Measurements from ENCODE around the gene LRRC4.

Gene LRRC4

DNA sequence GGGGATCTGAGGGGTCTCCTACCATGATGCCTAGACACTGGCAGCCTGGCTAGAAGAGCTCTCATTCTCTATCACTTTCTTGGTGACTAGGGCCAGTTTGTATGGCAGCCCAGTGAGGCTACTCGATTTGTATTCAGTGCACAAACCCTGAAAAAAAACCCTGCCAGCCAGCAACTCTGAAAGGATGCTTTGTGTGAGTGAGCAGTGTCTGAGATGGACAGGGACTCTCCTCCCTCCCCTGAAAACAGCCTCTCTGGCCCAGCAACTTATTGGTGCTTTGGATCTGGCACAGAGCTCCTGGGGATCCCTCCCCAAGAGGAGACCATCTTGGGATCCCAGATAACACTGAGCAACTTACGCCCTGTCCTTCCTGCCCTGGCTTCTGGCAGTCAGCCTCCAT lies 10.8 kb upstream of the LRRC4 start:
- H3K27me3 Mint-ChIP-seq: no peaks in the 10 kb centered on the region
- H3K4me3 Mint-ChIP-seq: no peak overlapping the region
- H3K27ac Mint-ChIP-seq: no peak overlapping the region
- no peaks in the 10 kb centered on the region for H3K9me3 Mint-ChIP-seq
- H3K36me3 Mint-ChIP-seq: no peaks in the 10 kb centered on the region
- no peak for ATAC-seq
- H3K4me1 Mint-ChIP-seq: peaks cover 37% of the 10 kb centered on the region

DNA sequence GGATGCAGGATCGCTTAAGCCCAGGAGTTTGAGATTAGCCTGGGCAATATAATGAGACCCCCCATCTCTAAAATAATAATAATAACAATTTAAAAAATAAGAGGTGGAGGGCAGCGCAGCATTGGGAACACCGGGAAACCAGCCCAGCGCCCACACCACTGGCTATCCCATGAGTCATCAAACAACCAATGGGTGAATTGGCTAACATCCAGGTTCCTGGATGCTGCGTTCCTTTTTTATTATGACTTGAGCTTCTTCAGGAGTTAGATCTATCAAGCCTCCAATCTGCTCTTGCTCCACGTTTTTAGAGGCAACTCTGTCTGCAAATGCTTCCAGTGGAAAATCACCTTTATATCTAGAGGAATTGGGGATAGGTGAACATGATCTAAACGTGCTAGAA lies 10.0 kb upstream of the LRRC4 start:
- Mint-ChIP-seq H3K27me3 (no peaks in the 10 kb centered on the region), H3K9me3 (no peaks in the 10 kb centered on the region), H3K4me3 (no peak overlapping the region), H3K36me3 (no peaks in the 10 kb centered on the region), H3K4me1 (peaks cover 45% of the 10 kb centered on the region), H3K27ac (no peak overlapping the region)
- ATAC-seq: no peak

DNA sequence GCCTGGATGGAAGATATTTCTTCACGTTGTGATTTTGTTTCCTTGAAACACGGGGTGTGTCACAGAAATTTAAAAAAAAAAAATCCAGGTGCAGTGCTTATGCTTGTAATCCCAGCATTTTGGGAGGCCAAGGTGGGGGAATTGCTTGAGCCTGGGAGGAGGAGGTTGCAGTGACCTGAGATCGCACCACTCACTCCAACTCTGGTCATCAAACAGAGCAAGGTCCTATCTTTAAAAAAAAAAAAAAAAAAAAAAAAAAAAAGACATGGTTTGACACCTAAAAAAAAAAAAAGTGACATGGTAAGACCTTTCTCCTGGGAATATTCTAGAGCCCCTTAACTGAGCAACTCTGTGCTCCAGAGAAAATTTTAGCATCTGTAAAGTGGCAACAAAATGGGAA lies 9.0 kb upstream of the LRRC4 start:
- Mint-ChIP-seq H3K9me3 (no peaks in the 10 kb centered on the region), H3K27me3 (no peaks in the 10 kb centered on the region), H3K4me1 (peaks cover 48% of the 10 kb centered on the region), H3K36me3 (no peaks in the 10 kb centered on the region), H3K27ac (no peak overlapping the region), H3K4me3 (no peak overlapping the region)
- ATAC-seq: no peak

DNA sequence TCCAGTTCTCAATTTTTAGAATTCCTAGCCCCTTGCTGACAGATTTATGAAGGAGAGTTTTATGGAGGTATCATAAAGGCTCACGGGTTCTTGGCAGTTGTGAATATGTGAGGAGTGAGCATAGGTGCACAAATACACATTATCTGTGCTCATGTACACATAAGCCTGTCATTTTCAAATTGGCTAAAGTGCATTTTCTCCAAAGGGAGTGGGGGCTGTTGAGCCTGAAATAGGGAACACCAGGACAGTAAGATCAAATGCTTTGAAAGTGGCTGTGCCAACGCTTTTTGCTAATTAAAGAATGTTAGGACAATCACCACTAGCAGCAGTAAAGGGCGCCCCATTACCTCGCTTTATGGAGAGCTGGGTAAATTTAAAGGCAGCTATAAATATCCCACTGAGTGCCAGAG lies 8.3 kb upstream of the LRRC4 start:
- ATAC-seq: no peak
- Mint-ChIP-seq H3K36me3 (no peaks in the 10 kb centered on the region), H3K4me3 (no peak overlapping the region), H3K27ac (no peak overlapping the region), H3K4me1 (peaks cover 46% of the 10 kb centered on the region), H3K27me3 (no peaks in the 10 kb centered on the region), H3K9me3 (no peaks in the 10 kb centered on the region)

DNA sequence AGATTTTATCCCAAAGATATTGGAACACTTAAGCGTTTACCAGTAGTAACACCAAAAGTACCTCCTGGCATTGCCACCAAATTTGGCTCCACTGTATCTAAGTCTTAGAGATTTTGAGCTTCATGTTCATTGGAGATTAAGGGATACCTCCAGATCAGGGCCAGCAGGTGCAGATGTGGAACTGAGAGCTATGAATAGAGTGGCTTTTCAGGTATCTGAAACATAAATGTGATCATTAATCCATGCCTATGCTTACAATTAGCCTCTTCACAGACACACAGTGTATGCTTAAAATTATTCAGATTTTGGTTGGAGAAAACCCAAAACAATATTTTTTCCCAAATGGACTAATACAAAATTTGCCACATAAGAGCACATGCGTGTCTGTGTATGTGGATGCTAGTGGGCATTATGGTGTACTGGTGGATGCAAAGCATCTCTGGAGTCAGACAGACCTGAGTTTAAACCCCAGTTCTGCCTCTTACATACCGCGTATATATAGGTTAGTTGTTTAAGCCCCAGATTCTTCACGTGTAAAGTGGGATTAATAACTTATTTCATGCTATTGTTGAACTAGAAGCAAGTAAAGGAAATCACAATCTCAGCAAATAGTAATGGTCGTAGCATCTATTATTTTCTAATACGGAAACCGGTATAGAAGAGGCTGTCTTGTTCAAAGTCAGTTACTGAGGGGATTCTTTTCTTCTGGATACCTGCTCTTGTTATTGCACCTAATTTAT lies 6.8 kb upstream of the LRRC4 start:
- no peaks in the 10 kb centered on the region for H3K36me3 Mint-ChIP-seq

GRCh38 chr7:128037081-128037480 lies 5.8 kb upstream of the LRRC4 start:
- Mint-ChIP-seq H3K27ac (no peak overlapping the region), H3K4me1 (peaks cover 41% of the 10 kb centered on the region), H3K36me3 (no peaks in the 10 kb centered on the region), H3K9me3 (no peaks in the 10 kb centered on the region), H3K4me3 (no peak overlapping the region), H3K27me3 (no peaks in the 10 kb centered on the region)
- no peak for ATAC-seq

More for the DNA sequence above, 6.8 kb upstream of the LRRC4 start:
- Mint-ChIP-seq H3K27me3 (no peaks in the 10 kb centered on the region), H3K27ac (no peak overlapping the region), H3K4me3 (no peak overlapping the region), H3K4me1 (peaks cover 45% of the 10 kb centered on the region), H3K9me3 (no peaks in the 10 kb centered on the region)
- ATAC-seq: no peak

DNA sequence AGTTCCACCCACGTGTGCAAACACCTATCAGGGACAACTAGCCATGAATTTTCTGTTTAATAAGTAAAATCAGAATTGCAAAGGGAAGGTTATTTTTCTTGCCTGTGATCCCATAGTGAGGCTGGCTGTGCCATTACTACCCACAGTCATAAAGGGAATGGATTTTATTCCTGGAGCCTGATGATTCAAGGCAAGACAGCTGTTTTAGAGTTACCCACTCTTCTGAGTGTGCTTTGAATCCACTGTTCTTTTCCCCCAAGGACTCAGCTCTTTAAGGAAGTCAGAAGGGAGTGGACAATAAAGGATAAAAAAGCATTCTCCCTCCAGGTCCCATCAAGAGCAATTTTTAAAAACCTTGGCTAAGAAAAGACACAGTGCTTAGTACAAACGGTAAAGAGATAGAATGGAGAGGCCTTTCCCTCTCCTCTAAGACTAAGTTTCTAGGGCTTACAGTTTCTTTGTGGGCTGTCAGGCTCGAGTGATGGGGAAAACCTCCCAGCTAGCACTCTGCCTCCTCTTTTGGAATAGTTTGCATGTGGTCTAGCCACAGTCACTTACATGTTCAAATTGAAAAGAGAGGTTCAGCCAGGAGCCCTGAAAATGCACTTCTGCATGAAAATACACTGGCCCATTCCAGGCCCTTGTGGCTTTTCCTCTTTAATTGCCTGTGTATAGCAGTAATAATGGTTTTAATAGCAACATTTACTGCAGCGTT lies 5.1 kb upstream of the LRRC4 start:
- Mint-ChIP-seq H3K27me3 (no peaks in the 10 kb centered on the region), H3K9me3 (no peaks in the 10 kb centered on the region), H3K36me3 (no peaks in the 10 kb centered on the region), H3K4me3 (no peak overlapping the region), H3K27ac (no peak overlapping the region), H3K4me1 (peaks cover 34% of the 10 kb centered on the region)
- ATAC-seq: no peak

- Mint-ChIP-seq H3K4me3 (no peak overlapping the region), H3K27me3 (no peaks in the 10 kb centered on the region), H3K9me3 (no peaks in the 10 kb centered on the region), H3K4me1 (peaks cover 34% of the 10 kb centered on the region), H3K27ac (no peak overlapping the region), H3K36me3 (no peaks in the 10 kb centered on the region)
- ATAC-seq: no peak
These were observed 4.5 kb upstream of the LRRC4 start for GRCh38 chr7:128035712-128036111.

DNA sequence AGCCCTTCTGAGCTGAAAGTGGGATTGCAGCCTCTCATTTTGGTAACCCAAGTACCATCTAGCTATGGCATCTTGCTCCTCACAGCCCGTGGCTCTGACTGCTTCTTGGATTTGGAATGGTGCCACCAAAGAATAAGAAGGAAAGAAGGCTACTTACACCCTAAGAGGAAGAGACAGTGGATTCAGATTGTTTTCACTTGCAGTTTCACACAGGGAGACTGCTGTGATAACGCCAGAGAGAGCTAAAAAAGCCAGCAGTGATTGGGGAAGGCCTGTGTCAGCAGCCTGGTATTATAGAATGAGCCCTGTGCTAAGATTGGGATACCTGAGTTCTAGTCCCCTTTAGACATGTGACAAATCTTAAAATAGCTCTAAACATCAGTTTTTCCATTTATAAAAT lies 3.6 kb upstream of the LRRC4 start:
- H3K27ac Mint-ChIP-seq: no peak overlapping the region
- no peaks in the 10 kb centered on the region for H3K27me3 Mint-ChIP-seq
- H3K4me1 Mint-ChIP-seq: peaks cover 43% of the 10 kb centered on the region
- H3K4me3 Mint-ChIP-seq: no peak overlapping the region
- ATAC-seq: no peak
- H3K36me3 Mint-ChIP-seq: peaks cover 5% of the 10 kb centered on the region
- no peaks in the 10 kb centered on the region for H3K9me3 Mint-ChIP-seq

GRCh38 chr7:128033246-128033645 lies 2.0 kb upstream of the LRRC4 start:
- H3K27me3 Mint-ChIP-seq: no peaks in the 10 kb centered on the region
- no peak for ATAC-seq
- H3K4me3 Mint-ChIP-seq: no peak overlapping the region
- H3K27ac Mint-ChIP-seq: no peak overlapping the region
- H3K9me3 Mint-ChIP-seq: no peaks in the 10 kb centered on the region
- H3K36me3 Mint-ChIP-seq: peaks cover 20% of the 10 kb centered on the region
- H3K4me1 Mint-ChIP-seq: peaks cover 49% of the 10 kb centered on the region

DNA sequence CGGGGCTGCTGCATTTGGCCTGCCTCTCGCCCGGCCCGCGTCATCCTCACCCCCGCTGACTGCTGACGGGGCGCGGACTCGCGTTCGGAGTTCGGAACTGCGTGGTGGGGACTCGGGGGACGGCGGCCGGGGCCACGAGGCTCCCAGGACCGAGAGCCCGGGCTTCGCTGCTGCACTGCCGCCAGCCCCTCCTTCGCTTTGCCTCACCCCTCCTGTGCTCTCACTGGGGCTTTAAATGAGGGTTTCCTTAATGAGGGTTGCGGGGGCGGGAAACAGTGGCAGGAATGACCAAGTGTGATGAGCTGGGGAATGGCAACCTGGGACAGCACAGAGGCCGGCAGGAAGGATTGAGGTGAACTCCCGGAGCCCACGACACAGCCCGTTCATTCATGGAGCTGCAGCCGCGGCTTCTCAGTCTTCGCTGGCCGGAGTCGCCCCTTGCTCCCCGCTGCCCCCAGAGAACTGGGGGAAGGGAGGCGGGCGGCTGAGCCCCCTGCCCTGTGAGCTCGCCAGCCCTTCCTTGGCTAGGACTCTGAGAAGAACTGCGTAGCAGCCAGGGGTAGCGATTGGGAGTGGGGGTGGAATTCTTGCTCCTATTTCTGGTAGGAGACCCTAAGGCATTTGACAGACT lies 1.5 kb upstream of the LRRC4 start:
- Mint-ChIP-seq H3K36me3 (peaks cover 20% of the 10 kb centered on the region), H3K4me3 (no peak overlapping the region)
- ATAC-seq: peak; percentile 38

DNA sequence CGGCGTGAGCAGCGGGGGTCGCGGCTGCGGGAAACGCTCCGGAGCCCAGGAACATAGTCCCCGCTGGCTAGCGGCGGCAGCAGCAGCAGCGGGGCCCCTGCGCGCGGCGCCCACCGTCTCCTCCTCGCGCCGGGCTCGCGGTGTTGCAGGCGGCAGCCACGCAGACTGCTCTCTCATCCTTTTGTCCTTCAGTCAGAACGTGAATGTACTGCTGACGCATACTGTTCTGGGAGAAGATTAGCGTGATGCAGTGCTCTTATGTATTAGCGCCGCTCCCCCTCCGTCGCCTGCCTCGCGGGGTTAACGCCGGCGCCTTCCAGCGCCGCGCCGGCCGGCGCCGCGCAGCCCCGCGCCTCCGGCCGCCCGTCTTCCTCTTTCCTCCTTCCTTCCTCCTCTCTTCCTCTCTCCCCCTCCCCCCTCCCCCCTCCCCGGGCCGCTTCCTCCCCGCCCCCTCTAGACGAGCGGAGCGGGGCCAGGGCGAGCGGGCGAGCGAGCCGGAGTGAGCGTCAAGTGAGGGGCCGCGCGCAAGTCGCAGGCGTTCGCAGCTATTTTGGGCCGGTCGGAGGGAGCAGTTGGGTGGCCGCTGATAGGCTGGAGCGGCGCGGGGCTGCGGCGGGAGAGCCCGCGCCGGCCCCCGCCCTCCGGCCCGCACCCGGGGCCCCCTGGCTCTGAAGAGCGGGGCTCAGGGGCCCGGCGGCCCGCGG lies 816 bp upstream of the LRRC4 start:
- H3K9me3 Mint-ChIP-seq: no peaks in the 10 kb centered on the region
- H3K27ac Mint-ChIP-seq: no peak overlapping the region
- peak; percentile 79 for ATAC-seq
- peak overlapping the region; percentile 78 for H3K4me3 Mint-ChIP-seq
- peaks cover 50% of the 10 kb centered on the region for H3K4me1 Mint-ChIP-seq
- peaks cover 26% of the 10 kb centered on the region for H3K36me3 Mint-ChIP-seq
- no peaks in the 10 kb centered on the region for H3K27me3 Mint-ChIP-seq

More for the DNA sequence above, 1.5 kb upstream of the LRRC4 start:
- no peaks in the 10 kb centered on the region for H3K9me3 Mint-ChIP-seq
- no peak overlapping the region for H3K27ac Mint-ChIP-seq
- peaks cover 49% of the 10 kb centered on the region for H3K4me1 Mint-ChIP-seq
- H3K27me3 Mint-ChIP-seq: no peaks in the 10 kb centered on the region

DNA sequence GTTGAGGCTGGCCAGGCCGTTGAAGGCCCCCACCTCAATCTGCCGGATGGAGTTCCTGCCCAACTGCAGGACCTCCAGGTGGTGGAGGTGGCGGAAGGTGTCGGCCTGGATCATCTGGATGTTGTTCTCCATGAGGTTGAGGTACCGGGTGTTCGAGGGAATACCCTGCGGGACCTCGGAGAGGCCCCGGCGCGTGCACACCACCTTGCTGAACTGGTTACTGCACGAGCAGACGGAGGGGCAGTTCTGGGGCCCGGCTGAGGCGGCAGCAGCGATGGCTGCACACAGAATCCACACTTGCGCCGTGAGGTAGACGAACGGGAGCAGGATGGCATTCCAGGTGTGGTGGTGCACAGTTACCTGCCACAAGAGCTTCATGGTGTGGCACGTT lies 979 bp downstream of the LRRC4 start:
- no peaks in the 10 kb centered on the region for H3K9me3 Mint-ChIP-seq
- no peak overlapping the region for H3K27ac Mint-ChIP-seq
- H3K4me1 Mint-ChIP-seq: peaks cover 34% of the 10 kb centered on the region
- peaks cover 35% of the 10 kb centered on the region for H3K36me3 Mint-ChIP-seq
- ATAC-seq: no peak
- H3K27me3 Mint-ChIP-seq: no peaks in the 10 kb centered on the region
- H3K4me3 Mint-ChIP-seq: peak overlapping the region; percentile 58

DNA sequence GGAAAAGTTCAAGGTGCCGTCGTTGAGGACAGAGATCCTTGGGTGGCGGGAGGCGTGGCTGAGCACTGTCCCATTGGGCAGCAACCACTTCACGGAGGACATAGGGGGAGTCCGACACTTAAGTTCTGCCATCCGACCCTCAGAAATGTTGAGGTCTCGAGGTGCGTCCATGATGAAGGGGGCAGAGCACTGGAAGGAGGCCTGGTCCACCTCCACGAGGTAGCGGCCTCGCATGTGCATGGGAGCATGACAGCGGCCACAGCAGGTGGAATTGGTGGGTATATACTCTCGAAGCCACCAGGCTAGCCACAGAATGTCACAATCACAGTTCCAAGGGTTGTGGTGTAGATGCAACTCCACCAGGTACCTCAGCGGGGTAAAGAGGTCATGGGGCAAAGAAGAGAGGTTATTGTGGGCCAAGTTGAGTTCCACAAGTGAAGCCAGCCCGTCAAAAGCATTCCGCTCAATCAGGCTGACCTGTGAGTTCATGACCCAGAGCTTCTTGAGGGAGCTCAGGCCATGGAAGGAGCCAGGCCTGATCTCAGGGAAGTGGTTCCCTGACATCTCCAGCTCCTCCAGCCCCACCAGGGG lies 1.7 kb downstream of the LRRC4 start:
- Mint-ChIP-seq H3K36me3 (peaks cover 35% of the 10 kb centered on the region), H3K27me3 (no peaks in the 10 kb centered on the region), H3K4me3 (no peak overlapping the region), H3K4me1 (peaks cover 30% of the 10 kb centered on the region), H3K27ac (no peak overlapping the region), H3K9me3 (no peaks in the 10 kb centered on the region)
- ATAC-seq: no peak

DNA sequence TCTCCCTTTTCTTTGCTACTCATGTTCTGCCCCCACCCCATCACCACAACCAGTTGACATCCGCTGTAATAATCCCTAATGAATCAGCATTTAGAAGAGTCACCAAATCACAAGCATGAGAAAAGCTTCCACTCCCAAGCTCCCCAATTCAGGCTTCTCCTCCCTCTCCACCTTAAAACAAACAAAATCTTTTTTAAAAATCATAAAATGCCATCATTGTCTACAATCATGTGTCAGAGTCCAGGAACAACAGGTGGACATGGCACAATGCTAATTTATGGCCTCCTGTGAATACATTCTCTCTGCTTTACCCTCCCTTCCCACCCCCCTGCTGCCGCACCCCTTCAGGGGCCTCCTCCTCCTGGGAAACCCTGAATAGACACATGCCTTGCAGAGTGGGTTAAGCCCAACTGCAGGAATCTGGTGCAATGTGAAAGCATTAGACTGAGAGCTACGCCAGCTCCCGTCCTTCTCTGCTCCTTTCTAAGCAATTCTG lies 3.7 kb downstream of the LRRC4 start:
- Mint-ChIP-seq H3K27ac (no peak overlapping the region), H3K27me3 (no peaks in the 10 kb centered on the region), H3K4me1 (peaks cover 22% of the 10 kb centered on the region), H3K9me3 (no peaks in the 10 kb centered on the region), H3K4me3 (no peak overlapping the region), H3K36me3 (peaks cover 48% of the 10 kb centered on the region)
- ATAC-seq: no peak

Measured in stimulated activated memory B cell treated with anti-CD40 and anti-IgM and Interleukin-4, amounts not matched to agents 10 μg/mL and 1 μg/mL and 100 μg/mL, for 72 hours (primary cell).